ENCODE results near the gene DHX16.

Gene DHX16

GRCh38 chr6:30686009-30686907, 13.5 kb upstream of the DHX16 start, which contains the start of gene PPP1R18:
TSS of gene PPP1R18 (minus strand) at chr6:30686645. CDS start at chr6:30686018, 627 bp downstream.
- no peak for TF ChIP-seq CTCF (conservative IDR thresholded peaks at IDR 0.05; ENCODE audit: low read length)
- H3K4me3 ChIP-seq (ENCODE audit: low read length): peak within 1 kb of the TSS; percentile 93
- DNase-seq (ENCODE audit: low read depth): peak; percentile 65

- TF ChIP-seq CTCF (conservative IDR thresholded peaks at IDR 0.05; ENCODE audit: low read length): peak; percentile 46
- peak overlapping the region; percentile 93 for H3K4me3 ChIP-seq (ENCODE audit: low read length)
- DNase-seq (ENCODE audit: low read depth): no peak
Observed at GRCh38 chr6:30685157-30686008, 12.6 kb upstream of the DHX16 start.

- TF ChIP-seq CTCF (conservative IDR thresholded peaks at IDR 0.05; ENCODE audit: low read length): no peak
- peak overlapping the region; percentile 93 for H3K4me3 ChIP-seq (ENCODE audit: low read length)
- DNase-seq (ENCODE audit: low read depth): peak; percentile 31
Observed at GRCh38 chr6:30684386-30685156, 11.8 kb upstream of the DHX16 start.

- no peak for DNase-seq (ENCODE audit: low read depth)
- TF ChIP-seq CTCF (conservative IDR thresholded peaks at IDR 0.05; ENCODE audit: low read length): no peak
- peak overlapping the region; percentile 93 for H3K4me3 ChIP-seq (ENCODE audit: low read length)
Observed at GRCh38 chr6:30683980-30684338, 11.2 kb upstream of the DHX16 start.

GRCh38 chr6:30683183-30683979, 10.6 kb upstream of the DHX16 start:
- TF ChIP-seq CTCF (conservative IDR thresholded peaks at IDR 0.05; ENCODE audit: low read length): no peak
- peak overlapping the region; percentile 93 for H3K4me3 ChIP-seq (ENCODE audit: low read length)
- DNase-seq (ENCODE audit: low read depth): no peak

All from AG10803 (cell line).